Motor neuron (in vitro differentiated cells): ENCODE results near the gene NSD2. TPM values are rescaled to one million over a fixed set of nuclear protein-coding genes. Genes with fewer than 3 reads are reported as not detected.

Experiments used
- ATAC-seq, 8 experiments: fragments of 200-7000 bp; cut with Tn5 transposase; replicated peaks in 6 of 8; 2 replicates each; pipeline ENCODE4 v1.8.0; 2021; ENCODE audit warnings: mild to moderate bottlenecking in 8 of 8, moderate library complexity in 8 of 8
- H3K27ac ChIP-seq, 2 donors: fragments of 250-450 bp; sonication (Bioruptor Pico); 2 replicates each; pipeline ENCODE4 v1.9.0; 2021; ENCODE audit warnings: antibody characterized with exemption in 2 of 2, mild to moderate bottlenecking in 2 of 2, moderate library complexity in 1 of 2
- H3K4me1 ChIP-seq, 2 donors: fragments of 250-450 bp; sonication (Bioruptor Pico); replicated peaks in 1 of 2; 2 replicates each; pipeline ENCODE4 v1.6.1; 2021; ENCODE audit warnings: antibody characterized with exemption in 2 of 2, mild to moderate bottlenecking in 2 of 2, moderate library complexity in 1 of 2
- H3K4me3 ChIP-seq, 5 donors: fragments of 250-450 bp; sonication (Bioruptor Pico); 2 replicates each; pipeline ENCODE4 v1.9.0; 2021; ENCODE audit warnings: antibody characterized with exemption in 5 of 5, mild to moderate bottlenecking in 5 of 5, moderate library complexity in 4 of 5
- WGBS, 10 experiments: fragments of 450-650 bp; shearing (Covaris generic); methylation state at CpG; one replicate each; pipeline ENCODE4 v1.0.0; 2022; 5-methylcytosine and 5-hydroxymethylcytosine counted together
- in situ Hi-C, 9 experiments: fragments of 400-800 bp; cut with MboI; loops; one replicate each; pipeline ENCODE4 v1.15.0; 2021; ENCODE audit warnings: low sequenced_read_pairs in 9 of 9, low pct_unique_long_range_greater_than_20kb in 2 of 9; ENCODE audit not compliant: unreplicated experiment in 9 of 9
- total RNA-seq, 8 experiments: library from RNA; unstranded; fragments of 300-600 nt; gene quantifications; 2 replicates each; pipeline versions ENCODE4 v1.2.3 to v1.2.4, GENCODE V29; 2022

The NSD2 gene
- total RNA-seq, 8 experiments from 2014 or later, result 2.9 to 118 (median 63.8) TPM

DNA sequence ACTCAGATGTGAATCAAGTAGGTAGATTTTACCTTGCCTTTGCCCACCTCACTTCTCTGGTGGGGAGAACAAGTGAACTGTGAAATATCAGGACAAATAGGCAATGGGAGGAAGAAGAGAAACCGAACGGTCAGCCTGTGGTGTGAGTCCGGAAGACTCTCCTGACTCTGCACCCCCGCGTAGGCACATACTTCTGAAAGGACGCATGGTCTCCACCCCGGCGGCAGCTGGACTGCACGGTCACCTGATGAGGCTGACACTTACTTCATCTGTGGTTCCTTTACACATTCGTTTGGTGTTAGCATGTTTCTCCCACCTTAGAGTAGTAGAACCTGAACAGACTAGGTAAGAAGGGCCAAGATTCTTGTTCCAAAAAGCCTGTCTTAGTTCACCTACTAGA lies 79.2 kb downstream of the NSD2 start:
- in situ Hi-C loops, result no loop called here
- WGBS, 10 experiments, result 79 to 100% (median 87%) methylated on average over 1 to 9 of the region's 10 CpGs; no CpG with 5 or more reads in 1 of the 10 experiments
- Histone ChIP-seq H3K27ac (no peak overlapping the region), H3K4me3 (no peak overlapping the region), H3K4me1 (peaks cover 4 to 5% of the 10 kb centered on the region in 2 donors)
- no peak for ATAC-seq

DNA sequence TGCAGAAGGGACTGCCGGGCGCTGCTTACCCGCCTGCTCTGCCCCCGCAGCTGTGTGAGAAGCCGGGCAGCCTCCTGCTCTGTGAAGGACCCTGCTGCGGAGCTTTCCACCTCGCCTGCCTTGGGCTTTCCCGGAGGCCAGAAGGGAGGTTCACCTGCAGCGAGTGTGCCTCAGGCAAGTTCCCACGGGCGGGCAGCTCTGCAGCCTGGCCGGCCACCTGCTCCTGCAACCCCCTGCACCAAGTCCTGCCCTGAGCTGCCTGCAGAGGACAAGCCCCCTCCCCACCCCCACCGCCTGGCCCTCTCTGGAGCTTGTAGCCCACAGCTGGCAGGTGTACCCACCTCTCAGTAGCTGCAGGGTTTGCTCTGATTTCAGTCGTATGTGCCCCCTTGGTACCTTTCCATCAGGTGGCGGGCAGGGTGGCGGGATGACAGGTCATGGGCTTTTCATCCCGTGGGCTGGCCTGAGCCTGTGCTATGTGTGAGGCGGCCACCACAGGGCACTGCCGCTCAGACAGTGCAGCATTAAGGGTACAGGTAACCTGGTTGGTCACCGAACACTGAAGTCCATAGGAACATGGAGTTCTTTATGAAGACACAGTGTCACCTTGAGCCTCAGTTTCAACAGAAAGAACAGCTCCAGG lies 81.0 kb downstream of the NSD2 start:
- no peak for ATAC-seq
- Histone ChIP-seq H3K4me3 (no peak overlapping the region), H3K27ac (no peak overlapping the region), H3K4me1 (no peaks in the 10 kb centered on the region)
- WGBS, 10 experiments, result 85 to 100% (median 94%) methylated on average over 1 to 7 of the region's 20 CpGs; no CpG with 5 or more reads in 5 of the 10 experiments
- in situ Hi-C loops, result no loop called here

DNA sequence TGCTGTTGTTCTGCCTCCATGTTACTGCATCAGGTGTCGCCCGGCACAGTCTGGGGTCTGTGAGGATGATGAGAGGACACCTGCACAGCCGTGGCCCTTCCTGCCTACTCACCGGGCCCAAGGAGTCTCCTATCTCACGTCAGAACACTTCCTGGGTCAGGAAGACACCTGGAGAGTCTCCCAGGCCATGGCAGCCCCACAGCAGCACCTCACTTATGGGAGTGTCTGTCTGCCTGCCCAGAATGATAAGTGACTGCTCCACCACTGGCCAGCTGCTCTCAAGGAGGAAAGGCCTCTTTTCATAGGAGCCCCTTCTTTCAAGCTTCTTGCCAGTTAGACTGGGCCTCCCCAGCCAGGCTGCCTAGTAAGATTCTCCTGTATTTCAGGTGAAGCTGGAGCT lies 81.5 kb downstream of the NSD2 start:
- Histone ChIP-seq H3K4me1 (no peaks in the 10 kb centered on the region), H3K27ac (no peak overlapping the region), H3K4me3 (no peak overlapping the region)
- ATAC-seq, result no peak
- 95 to 100% (median 100%) methylated on average over 1 to 3 of the region's 5 CpGs; no CpG with 5 or more reads in 7 of the 10 experiments for WGBS, 10 experiments
- in situ Hi-C loops, result no loop called here

DNA sequence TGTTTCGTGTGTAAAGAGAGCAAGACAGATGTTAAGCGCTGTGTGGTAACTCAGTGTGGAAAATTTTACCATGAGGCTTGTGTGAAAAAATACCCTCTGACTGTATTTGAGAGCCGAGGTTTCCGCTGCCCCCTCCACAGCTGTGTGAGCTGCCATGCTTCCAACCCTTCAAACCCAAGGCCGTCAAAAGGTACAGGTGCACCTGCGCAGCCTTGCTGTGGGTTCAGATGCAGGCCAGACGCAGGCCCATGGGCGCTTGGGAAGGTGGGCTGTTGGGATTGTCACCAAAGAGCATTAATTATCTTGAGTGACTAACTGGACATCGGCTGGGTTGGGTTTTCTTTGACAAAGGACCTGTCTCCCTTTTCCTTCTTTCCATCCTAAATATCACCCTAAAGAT lies 82.1 kb downstream of the NSD2 start:
- Histone ChIP-seq H3K27ac (no peak overlapping the region), H3K4me3 (no peak overlapping the region), H3K4me1 (no peaks in the 10 kb centered on the region)
- in situ Hi-C loops, result no loop called here
- ATAC-seq, result no peak
- 90 to 100% (median 100%) methylated on average over 1 to 8 of the region's 9 CpGs; no CpG with 5 or more reads in 3 of the 10 experiments for WGBS, 10 experiments

GRCh38 chr4:1956631-1957030 lies 85.4 kb downstream of the NSD2 start:
- in situ Hi-C loops, result no loop called here
- no peak overlapping the region for H3K27ac ChIP-seq
- no peak for ATAC-seq
- 73 to 100% (median 92%) methylated on average over 1 to 9 of the region's 12 CpGs; no CpG with 5 or more reads in 2 of the 10 experiments for WGBS, 10 experiments
- no peaks in the 10 kb centered on the region for H3K4me1 ChIP-seq
- H3K4me3 ChIP-seq, result no peak overlapping the region

DNA sequence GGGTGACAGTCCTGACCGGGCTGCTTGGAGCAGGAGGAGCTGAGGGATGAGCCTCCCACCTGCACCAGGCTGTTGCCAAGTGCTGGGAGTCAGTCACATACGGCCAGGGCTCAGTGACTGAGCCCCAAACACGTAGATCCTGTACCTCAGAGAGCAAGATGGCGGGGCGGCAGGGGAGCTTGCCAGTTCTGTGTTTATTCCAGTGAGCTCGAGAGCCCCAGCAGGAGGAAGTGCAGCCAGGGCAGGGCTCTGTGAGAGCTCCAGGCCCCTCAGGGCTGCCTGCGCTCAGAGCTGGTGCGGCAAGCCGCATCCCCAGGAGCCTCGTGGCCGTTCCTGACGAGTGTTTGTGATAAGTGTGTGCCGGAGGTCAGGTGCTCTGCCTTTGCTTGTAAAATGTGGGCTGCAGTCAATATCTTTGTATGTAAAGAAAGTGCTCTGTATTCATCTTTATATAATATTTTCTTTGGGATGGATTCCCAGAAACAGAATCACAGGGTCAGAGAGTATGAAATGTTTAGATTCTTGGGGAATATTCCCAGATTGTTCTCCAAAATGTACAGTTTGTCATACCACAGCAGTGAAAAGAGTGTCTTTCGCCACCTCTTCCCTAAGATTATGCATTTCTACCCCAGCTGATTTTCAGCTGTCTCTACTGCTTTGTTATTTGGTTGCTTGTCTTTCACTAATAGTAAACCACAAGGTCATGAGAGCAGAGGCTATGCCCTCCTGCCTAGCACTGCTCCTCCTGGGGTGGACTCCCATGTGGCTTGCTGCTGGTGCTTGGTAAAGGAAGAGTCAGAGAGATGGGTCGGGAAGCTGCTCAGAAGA lies 87.3 kb downstream of the NSD2 start:
- no peak overlapping the region for H3K4me3 ChIP-seq
- ATAC-seq, result no peak
- no peaks in the 10 kb centered on the region for H3K4me1 ChIP-seq
- H3K27ac ChIP-seq, result no peak overlapping the region
- in situ Hi-C loops, result no loop called here
- 70 to 100% (median 100%) methylated on average over 1 to 6 of the region's 15 CpGs; no CpG with 5 or more reads in 1 of the 10 experiments for WGBS, 10 experiments

DNA sequence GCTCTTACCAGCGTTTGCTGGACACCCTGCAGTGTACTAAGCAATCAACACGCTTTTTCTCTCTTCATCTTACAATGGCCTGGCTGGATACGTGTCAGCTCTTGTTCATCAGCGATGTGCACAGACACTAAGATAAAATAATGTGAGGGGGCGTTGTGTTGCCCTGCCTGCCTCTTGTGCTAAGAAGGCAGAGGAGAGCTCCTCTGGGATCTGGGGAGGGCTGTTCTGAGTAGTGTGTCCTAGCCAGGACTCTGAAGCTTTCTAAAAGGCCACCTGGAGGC lies 87.9 kb downstream of the NSD2 start:
- no peak for ATAC-seq
- no peak overlapping the region for H3K27ac ChIP-seq

GRCh38 chr4:1960170-1960825 lies 89.1 kb downstream of the NSD2 start:
- no peak overlapping the region for H3K4me3 ChIP-seq
- H3K4me1 ChIP-seq, result no peaks in the 10 kb centered on the region
- 78 to 100% (median 96%) methylated on average over 1 to 5 of the region's 7 CpGs; no CpG with 5 or more reads in 1 of the 10 experiments for WGBS, 10 experiments
- in situ Hi-C loops, result no loop called here
- no peak for ATAC-seq
- no peak overlapping the region for H3K27ac ChIP-seq

More for the DNA sequence above, 87.9 kb downstream of the NSD2 start:
- in situ Hi-C loops, result no loop called here
- 71 to 100% (median 92%) methylated on average over 1 to 5 of the region's 5 CpGs; no CpG with 5 or more reads in 3 of the 10 experiments for WGBS, 10 experiments
- Histone ChIP-seq H3K4me1 (no peaks in the 10 kb centered on the region), H3K4me3 (no peak overlapping the region)

- 80 to 100% (median 93%) methylated on average over 1 to 9 of the region's 15 CpGs for WGBS, 10 experiments
- H3K4me1 ChIP-seq, result no peaks in the 10 kb centered on the region
- H3K4me3 ChIP-seq, result no peak overlapping the region
- in situ Hi-C loops, result no loop called here
- H3K27ac ChIP-seq, result no peak overlapping the region
- no peak for ATAC-seq
Observed at GRCh38 chr4:1961038-1961437, 89.8 kb downstream of the NSD2 start.

DNA sequence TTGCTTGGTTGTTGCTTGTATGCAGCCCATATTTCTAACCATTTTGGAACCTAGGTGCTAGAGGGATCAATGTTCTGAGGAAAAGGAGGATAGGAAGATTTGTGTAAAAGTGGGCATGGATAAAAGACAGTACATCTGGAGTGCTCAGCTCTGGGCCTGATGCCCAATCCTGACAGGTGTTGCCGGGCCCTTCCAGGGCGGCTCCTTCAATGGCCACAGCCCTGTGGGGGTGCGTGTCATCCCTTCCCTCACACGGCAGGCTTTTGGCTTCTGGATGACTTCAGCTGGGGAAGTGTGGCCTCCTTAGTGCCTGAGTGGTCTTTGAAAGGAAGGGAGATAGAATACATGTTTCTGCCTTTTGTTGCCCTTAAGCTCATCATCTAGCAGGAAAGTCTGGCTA lies 90.4 kb downstream of the NSD2 start:
- Histone ChIP-seq H3K4me3 (no peak overlapping the region), H3K4me1 (no peaks in the 10 kb centered on the region), H3K27ac (no peak overlapping the region)
- no peak for ATAC-seq
- 83 to 100% (median 97%) methylated on average over 1 to 2 of the region's 4 CpGs; no CpG with 5 or more reads in 6 of the 10 experiments for WGBS, 10 experiments
- in situ Hi-C loops, result no loop called here

GRCh38 chr4:1962980-1963379 lies 91.8 kb downstream of the NSD2 start:
- Histone ChIP-seq H3K4me1 (no peaks in the 10 kb centered on the region), H3K4me3 (no peak overlapping the region), H3K27ac (no peak overlapping the region)
- in situ Hi-C loops, result no loop called here
- ATAC-seq, result no peak
- whole genome bisulfite sequencing, 10 experiments, result 88 to 100% (median 94%) methylated on average over 1 to 4 of the region's 4 CpGs; no CpG with 5 or more reads in 4 of the 10 experiments

DNA sequence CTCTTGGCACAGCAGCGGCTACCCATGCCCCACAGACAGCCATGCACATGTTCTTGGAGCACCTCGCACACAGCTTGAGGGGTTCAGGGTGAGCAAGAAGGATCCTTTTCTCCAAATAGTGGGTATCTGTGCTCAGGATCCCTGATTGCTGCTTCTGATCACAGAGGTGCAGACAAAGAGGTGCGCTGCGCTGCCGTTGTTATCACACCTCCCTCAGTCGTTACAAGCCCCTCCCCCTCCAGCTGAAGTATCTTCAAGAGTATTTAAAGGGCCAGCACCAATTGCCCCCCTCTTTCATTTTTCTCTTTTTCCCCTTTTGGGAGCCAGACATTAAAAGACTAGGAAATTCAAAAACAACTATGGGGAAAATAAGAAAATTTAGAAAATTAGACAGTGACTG lies 93.2 kb downstream of the NSD2 start:
- 75 to 100% (median 80%) methylated on average over 3 to 6 of the region's 6 CpGs; no CpG with 5 or more reads in 5 of the 10 experiments for WGBS, 10 experiments
- no peaks in the 10 kb centered on the region for H3K4me1 ChIP-seq
- in situ Hi-C loops, result no loop called here
- H3K27ac ChIP-seq, result no peak overlapping the region
- no peak for ATAC-seq
- H3K4me3 ChIP-seq, result no peak overlapping the region

DNA sequence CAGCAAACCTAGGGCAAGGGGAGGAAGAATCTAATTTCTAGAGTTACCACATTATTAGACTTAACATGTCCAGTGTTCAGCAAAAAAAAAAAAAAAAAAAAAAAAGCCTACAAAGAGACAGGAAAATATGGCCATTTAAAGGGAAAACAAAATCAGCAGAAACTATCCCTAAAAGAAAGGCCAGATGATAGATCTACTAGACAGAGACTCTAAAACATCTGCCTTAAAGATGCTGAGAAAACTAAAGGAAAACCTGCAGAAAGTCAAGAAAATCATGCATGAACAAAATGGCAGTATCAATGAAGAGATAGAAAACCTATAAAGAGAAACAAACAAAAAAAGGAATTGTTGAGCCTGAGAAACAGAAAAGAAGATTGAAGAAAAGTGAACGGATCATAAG lies 93.8 kb downstream of the NSD2 start:
- no peak for ATAC-seq
- Histone ChIP-seq H3K4me3 (no peak overlapping the region), H3K4me1 (no peaks in the 10 kb centered on the region), H3K27ac (no peak overlapping the region)
- in situ Hi-C loops, result no loop called here
- 90 to 100% (median 100%) methylated on average over 1 of the region's 1 CpG for WGBS, 10 experiments
